ENCODE results near the gene PPM1F.
A peak's percentile ranks its signal among the peaks of the same experiment; 100 is the strongest.
"Not testable (repeated sequence)": the region's sequence is repeated elsewhere in the genome, so short reads cannot be mapped to it uniquely, and the experiment has no call there.

PPM1F gene

GRCh38 chr22:21919526-21920307, 32.9 kb downstream of the PPM1F start:
- no peak for DNase-seq (ENCODE audit: low spot score)

DNA sequence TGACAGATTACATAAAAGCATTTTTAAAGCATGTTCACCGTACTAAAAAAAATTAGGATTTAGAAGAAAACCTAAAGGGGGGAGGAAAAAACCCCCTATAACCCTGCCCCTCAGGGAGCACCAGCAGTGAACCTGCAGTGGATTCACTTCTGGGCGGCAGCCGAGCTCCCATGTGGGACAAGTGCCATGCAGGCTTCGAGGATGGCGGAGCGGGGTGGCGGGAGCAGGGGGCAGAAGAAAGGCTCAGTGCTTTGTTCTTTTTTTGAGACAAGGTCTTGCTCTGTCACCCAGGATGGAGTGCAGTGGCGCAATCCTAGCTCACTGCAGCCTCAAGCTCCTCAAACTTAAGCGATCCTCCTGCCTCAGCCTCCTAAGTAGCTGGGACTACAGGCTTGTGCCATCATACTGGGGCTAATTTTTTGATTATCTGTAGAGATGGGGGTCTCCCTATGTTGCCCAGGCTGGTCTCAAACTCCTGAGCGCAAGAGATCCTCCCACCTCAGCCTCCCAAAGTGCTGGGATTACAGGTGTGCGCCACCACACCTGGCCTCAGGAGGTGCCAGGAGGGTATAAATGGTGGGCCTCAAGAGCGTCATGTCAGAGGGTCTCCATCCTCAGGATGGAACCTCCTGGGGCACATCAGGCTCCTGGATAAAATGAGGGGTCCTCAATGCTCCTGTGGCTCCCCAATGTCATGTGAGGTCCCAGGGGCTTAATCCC, 34.0 kb downstream of the PPM1F start:
- no peak for DNase-seq (ENCODE audit: low spot score)

DNA sequence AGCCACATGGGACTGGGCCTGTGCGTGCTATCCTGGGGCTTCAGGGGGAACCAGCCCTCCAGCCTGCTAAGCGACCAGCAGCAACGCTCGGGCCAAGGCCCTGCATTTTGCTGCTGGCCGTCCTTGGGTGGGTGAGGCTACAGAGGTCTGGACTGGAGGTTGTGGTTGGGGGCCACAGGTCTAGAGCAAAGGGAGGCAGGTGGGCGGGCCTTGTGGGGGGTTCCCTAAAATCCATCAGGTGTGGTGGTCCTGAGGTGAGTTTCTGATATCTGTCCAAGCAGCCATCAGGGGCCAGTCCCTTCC, 34.7 kb downstream of the PPM1F start:
- no peak for DNase-seq (ENCODE audit: low spot score)

DNA sequence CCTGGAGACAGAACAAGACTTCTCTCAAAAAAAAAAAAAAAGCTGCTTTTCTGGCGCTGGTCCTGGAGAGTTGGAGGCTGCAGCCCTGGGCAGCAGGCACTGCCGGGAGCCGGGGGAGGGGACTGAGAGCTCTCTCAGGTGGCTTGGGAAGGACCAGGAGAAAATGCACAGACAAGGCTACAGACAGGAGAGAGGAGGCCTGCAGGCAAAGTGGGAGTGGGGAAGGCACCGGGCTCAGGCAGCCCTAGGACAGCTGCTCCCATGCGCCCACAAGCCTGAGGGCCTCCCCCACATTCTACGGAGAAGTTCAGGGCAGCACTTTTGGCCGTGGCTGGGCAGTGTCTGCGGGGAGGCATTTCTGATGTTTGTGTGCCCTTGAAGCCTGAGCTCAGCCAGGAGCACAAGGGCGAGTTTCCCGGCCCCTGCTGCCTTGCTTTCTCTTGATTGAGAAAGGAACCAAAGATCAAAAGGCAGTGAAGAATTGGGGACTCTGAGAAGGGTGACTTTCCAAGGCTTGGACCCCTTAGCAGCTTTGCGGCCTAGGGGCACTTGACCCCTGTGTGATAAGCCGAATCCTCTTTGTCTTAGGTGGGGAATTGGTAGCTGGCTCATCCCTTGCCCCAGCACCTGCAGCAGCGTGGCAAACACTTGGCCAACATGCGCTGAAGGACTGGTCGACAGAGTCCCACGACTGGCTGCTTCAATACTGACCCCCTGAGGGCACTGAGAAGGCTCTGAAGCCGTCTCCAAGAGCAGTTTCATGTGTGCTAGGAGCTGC, 35.3 kb downstream of the PPM1F start:
- DNase-seq (ENCODE audit: low spot score): no peak

DNA sequence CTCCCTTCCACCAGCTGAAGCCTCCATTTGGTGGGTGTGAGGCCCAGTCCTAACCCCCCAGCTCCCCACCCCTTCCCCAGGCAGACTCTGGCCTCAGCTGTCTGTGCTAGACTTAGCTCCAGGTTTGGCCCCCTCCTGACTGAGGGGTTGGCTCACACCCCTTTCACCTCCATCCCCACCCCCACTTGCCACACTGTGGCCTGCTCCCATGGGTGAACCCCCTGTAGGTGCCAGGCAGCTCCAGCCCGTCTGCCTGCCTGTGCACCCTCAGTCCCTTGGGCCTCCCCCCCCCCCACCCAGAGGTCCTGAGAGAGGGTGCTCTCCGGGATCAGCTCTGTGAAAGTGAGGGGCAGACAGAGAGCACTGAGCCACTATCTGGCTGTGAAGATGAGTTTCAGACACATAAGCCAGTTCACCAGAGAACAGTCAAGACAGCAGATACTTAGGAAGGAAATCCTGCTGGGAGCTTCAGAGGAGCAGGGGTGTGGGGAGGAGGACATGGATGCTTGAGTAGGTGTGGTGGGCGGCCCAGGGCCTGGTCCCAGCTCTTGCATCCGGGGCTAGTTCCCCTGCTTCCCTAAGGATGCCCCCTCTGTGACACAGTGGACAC, 36.2 kb downstream of the PPM1F start:
- DNase-seq (ENCODE audit: low spot score): no peak

GRCh38 chr22:21915624-21916308, 36.9 kb downstream of the PPM1F start:
- no peak for DNase-seq (ENCODE audit: low spot score)

DNA sequence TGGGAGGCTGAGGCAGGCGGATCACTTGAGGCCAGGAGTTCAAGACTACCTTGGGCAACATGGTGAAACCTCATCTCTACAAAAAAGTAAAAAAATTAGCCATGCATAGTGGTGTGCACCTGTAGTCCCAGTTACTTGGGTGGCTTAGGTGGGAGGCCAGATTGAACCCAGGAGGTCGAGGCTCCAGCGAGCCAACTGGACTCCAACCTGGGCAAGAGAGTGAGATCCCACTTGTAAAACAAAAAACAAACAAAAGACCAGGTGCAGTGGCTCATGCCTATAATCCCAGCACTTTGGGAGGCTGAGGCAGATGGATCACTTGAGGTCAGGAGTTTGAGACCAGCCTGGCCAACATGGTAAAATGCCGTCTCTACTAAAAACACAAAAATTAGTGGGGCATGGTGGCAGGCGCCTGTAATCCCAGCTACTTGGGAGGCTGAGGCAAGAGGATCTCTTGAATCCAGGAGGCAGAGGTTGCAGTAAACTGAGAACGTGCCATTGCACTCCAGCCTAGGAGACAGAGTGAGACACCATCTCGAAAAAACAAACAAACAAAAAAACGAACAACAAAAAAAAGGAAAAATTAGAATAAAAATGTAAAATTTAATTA, 38.5 kb downstream of the PPM1F start:
- DNase-seq (ENCODE audit: low spot score): not testable (repeated sequence)

GRCh38 chr22:21910367-21910766, 42.3 kb downstream of the PPM1F start:
- not testable (repeated sequence) for DNase-seq (ENCODE audit: low spot score)

GRCh38 chr22:21909871-21910270, 42.8 kb downstream of the PPM1F start:
- DNase-seq (ENCODE audit: low spot score): no peak

GRCh38 chr22:21907638-21908522, 44.8 kb downstream of the PPM1F start:
- DNase-seq (ENCODE audit: low spot score): no peak

DNA sequence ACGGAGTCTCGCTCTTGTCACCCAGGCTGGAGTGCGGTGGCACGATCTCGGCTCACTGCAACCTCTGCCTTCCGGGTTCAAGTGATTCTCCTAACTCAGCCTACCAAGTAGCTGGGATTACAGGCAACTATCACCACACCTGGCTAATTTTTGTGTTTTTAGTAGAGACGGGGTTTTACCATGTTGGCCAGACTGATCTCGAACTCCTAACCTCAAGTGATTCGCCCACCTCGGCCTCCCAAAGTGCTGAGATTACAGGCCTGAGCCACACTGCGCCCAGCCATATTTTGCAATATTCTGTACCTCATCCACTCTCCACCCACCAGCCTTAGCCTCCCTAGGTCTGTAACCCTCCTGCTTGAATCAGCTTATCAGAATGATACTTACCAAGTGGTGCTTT, 47.4 kb downstream of the PPM1F start:
- DNase-seq (ENCODE audit: low spot score): not testable (repeated sequence)

GRCh38 chr22:21904250-21904789, 48.3 kb downstream of the PPM1F start:
- DNase-seq (ENCODE audit: low spot score): no peak

DNA sequence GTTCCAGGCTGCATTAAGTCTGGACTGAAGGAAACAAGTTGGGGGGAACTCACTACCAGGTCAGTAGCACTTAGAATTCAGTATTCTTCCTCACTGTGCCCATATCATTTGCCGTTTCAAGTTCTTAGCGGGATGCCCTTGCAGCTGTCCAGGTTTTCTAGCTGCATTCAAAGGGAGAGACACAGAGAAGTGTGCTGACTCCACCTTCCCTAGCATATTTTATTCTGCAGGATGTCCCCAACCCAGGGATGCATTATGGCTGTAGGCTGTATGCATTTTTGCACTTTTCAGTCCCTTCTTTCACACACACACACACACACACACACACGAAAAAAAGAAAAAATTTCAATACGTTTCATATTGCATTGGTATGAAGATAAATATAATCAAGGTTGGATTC, 49.4 kb downstream of the PPM1F start:
- no peak for DNase-seq (ENCODE audit: low spot score)

DNA sequence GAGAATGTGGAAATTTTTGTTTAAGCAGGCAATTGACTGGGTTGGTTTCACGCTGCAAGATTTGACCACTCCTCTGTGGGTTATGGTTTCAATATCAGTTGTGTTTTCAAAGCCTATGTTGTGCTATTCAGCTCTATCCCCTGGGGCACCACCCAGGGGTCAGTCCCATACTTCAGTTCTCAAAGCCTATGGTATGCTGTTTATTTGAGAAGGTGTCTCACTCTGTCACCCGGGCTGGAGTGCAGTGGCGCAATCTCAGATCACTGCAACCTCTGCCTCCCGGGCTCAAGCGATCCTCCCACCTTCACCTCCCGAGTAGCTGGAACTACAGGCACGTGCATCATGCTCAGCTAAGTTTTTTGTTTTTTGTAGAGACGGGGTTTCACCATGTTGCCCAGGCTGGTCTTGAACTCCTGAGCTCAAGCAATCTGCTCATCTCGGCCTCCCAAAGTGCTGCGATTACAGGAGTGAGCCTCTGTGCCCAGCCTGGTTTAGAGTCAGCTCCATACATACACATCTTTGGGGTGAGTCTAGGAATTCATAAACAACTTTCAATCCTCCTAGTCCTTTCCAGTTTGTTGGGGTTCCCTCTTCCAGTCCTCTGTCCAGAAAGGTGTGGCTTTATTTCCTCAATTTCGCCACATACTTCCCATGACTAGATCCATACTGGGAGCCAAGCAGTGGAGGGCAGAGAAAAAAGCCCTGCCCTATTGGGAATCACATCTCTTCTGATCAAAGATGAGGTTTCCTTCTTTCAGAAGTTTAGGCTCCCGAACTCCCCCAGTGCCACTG, 50.2 kb downstream of the PPM1F start:
- peak; percentile 40 for DNase-seq (ENCODE audit: low spot score)

DNA sequence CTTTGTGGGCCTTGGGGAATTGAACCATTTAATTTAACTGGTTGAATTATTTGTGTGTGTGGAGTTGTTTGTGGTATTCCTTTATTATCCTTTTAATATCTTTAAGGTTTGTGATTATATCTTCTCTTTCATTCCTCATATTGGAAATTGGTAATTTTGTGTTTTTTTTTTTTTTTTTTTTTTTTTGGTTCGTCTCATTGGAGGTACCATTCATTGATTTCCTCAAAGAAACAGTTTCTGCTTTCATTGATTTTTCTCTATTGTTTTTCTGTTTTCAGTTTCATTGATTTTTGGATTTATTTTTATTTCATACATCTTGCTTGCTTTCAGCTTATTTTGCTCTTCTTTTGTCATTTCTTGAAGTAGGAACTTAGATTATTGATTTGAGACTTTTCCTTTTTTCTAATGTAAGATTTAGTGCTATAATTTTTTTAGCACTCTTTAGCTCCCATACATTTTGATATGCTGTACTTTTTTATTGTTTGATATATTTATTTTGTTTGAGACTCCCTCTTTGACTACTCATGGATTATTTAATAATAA, 54.2 kb downstream of the PPM1F start:
- DNase-seq (ENCODE audit: low spot score): no peak

DNA sequence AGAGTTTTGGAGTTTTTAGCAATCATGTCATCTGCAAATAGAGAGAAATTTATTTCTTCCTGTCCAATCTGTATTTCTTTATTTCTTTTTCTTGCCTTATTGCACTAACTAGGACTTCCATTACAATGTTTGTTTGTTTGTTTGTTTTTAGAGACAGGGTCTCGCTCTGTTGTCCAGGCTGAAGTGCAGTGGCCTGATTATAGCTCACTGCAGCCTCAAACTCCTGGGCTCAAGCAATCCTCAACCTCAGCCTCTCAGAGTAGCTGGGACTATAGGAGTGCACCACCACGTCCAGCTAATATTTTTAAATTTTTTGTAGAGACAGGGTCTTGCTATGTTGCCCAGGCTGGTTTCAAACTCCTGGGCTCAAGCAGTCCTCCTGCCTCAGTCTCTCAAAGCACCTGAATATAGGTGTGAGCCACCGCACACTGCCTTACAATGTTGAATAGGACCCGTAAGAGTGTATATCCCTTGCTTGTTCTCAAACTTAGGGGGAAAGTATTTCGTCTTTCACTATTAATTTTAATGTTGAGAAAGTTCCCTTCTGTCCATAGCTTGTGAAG, 55.6 kb downstream of the PPM1F start:
- no peak for DNase-seq (ENCODE audit: low spot score)

DNA sequence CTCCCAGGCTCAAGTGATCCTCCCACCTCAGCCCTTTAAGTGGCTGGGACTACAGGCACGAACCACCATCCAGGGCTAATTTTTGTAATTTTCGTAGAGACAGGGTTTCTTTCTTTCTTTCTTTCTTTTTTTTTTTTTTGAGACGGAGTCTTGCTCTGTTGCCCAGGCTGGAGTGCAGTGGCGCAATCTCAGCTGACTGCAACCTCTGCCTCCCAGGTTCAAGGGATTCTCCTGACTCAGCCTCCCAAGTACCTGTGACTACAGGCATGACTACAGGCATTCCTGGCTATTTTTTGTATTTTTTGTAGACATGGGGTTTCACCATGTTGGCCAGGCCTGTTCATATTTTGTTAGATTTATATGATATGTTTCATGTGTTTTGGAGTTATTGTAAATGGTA, 56.4 kb downstream of the PPM1F start:
- DNase-seq (ENCODE audit: low spot score): not testable (repeated sequence)

DNA sequence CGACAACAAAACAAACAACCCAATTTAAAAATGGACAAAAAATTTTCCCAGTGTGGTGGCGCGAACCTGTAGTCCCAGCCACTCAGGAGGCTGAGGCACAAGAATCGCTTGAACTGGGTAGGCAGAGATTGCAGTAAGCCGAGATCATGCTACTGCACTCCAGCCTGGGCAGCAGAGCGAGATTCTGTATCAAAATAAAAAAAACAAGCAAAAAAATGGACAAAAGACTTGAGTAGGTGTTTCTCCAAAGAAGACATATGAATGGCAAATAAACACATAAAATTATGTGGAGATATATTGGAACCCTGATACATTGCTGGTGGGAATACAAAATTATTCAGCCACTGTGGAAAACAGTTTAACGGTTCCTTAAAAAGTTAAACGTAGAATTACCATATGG, 57.8 kb downstream of the PPM1F start:
- DNase-seq (ENCODE audit: low spot score): no peak

Measured in HuH-7.5 (cell line).